AG10803 (cell line): ENCODE results near the gene RNU2-63P.
"Not testable (repeated sequence)": the region's sequence is repeated elsewhere in the genome, so short reads cannot be mapped to it uniquely, and the experiment has no call there.

Experiments used
- DNase-seq: peaks from one replicate; pipeline ENCODE4 v3.0.0; 2010; ENCODE audit warnings: low read depth
- H3K4me3 ChIP-seq: 2 replicates; pipeline ENCODE4 v1.5.1; 2011; ENCODE audit warnings: mild to moderate bottlenecking, low read length, control low read depth
- CTCF ChIP-seq: conservative IDR thresholded peaks from 2 replicates; pipeline ENCODE4 v1.5.1; 2011; ENCODE audit warnings: mild to moderate bottlenecking, low read length, control low read depth, inconsistent platforms

RNU2-63P gene

DNA sequence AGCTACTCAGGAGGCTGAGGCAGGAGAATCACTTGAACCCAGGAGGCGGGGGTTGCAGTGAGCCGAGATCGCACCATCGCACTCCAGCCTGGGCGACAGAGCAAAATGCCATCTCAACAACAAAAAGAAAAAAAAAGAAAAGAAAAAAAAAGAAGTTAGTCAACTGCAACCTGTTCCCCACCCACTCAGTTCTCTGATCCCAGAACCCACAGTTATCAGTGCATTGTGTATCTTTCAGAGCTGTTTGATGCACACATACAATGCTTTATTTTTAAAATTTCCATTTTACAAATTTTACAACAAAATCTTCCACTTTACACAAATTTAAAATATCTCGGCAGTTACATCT is 14.0 kb downstream of the RNU2-63P start:
- H3K4me3 ChIP-seq = no peak overlapping the region
- TF ChIP-seq CTCF = no peak

DNA sequence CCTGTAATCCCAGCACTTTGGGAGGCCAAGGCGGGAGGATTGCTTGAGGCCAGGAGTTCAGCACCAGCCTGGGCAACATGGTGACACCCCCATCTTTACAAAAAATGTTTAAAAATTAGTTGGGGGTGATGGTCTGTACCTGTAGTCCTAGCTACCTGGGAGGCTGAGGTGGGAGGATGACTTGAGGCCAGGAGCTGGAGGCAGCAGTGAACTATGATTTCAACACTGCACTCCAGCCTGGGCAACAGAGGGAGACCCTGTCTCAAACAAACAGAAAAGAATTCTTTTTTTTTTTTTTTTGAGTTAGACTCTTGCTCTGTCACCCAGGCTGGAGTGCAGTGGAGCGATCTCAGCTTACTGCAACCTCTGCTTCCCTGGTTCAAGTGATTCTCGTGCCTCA is 15.9 kb downstream of the RNU2-63P start:
- not testable (repeated sequence) for H3K4me3 ChIP-seq, DNase-seq

More for the DNA sequence above, 14.0 kb downstream of the RNU2-63P start:
- no peak for DNase-seq

- no peak for TF ChIP-seq CTCF
- H3K4me3 ChIP-seq = no peak overlapping the region
- no peak for DNase-seq
Observed at GRCh38 chr2:87996570-87996969, 19.8 kb downstream of the RNU2-63P start.

GRCh38 chr2:87995756-87996155 is 20.6 kb downstream of the RNU2-63P start:
- TF ChIP-seq CTCF = no peak
- no peak for DNase-seq
- no peak overlapping the region for H3K4me3 ChIP-seq

GRCh38 chr2:87994304-87994850 is 22.0 kb downstream of the RNU2-63P start:
- not testable (repeated sequence) for H3K4me3 ChIP-seq, DNase-seq

- not testable (repeated sequence) for DNase-seq, H3K4me3 ChIP-seq
Observed at GRCh38 chr2:87992569-87992968, 23.8 kb downstream of the RNU2-63P start.

- not testable (repeated sequence) for H3K4me3 ChIP-seq, DNase-seq
Observed at GRCh38 chr2:87987473-87987872, 28.9 kb downstream of the RNU2-63P start.

GRCh38 chr2:87985902-87986301 is 30.4 kb downstream of the RNU2-63P start:
- H3K4me3 ChIP-seq, DNase-seq: not testable (repeated sequence)

- not testable (repeated sequence) for DNase-seq, H3K4me3 ChIP-seq
Observed at GRCh38 chr2:87981182-87981581, 35.2 kb downstream of the RNU2-63P start.

DNA sequence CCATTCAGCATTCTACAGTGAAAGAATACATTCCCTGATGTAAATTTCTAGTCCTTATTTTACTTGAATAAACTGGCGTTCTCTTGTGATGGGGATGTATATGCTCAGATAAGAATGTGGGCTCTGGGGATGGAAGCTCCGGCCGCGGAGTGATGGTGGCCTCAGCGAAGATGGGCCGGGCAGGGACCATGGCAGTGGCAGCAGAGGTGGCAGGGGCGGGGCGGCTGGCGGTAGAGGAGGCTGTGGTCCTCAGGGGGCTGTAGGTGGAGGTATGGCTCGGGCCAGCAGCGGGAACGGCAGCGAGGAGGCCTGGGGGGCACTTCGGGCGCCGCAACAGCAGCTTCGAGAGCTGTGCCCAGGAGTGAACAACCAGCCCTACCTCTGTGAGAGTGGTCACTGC is 44.0 kb downstream of the RNU2-63P start:
- DNase-seq = not testable (repeated sequence)

More for the DNA sequence above, 44.0 kb downstream of the RNU2-63P start:
- H3K4me3 ChIP-seq = not testable (repeated sequence)
